AG04450 (cell line): ENCODE results near the gene COPS9. TPM values are rescaled to one million over a fixed set of nuclear protein-coding genes. Genes with fewer than 3 reads are reported as not detected.

ENCODE experiments used
- CTCF ChIA-PET: fragments of 300-600, 350-600 bp; formaldehyde crosslinking; extraction: SDS; loops from one replicate; lab custom pipeline; 2022; ENCODE audit warnings: antibody characterized with exemption, inconsistent platforms; lab: Charles Lee
- POLR2A ChIA-PET: fragments of 350-600 bp; formaldehyde crosslinking; extraction: SDS; loops from one replicate; lab custom pipeline; 2021; ENCODE audit warnings: antibody characterized with exemption, inconsistent platforms; lab: Yijun Ruan, JAX
- DNase-seq: peaks from one replicate; pipeline ENCODE4 v3.0.0-alpha.2; 2011; ENCODE audit warnings: low read depth, low spot score
- H3K27ac ChIP-seq: one replicate; pipeline ENCODE4 v1.5.1; 2012; ENCODE audit warnings: low read depth, low read length, control low read depth
- H3K27me3 ChIP-seq: one replicate; pipeline ENCODE4 v1.6.0; 2012; ENCODE audit warnings: low read length; ENCODE audit not compliant: control insufficient read depth, insufficient read depth
- H3K4me3 ChIP-seq: 2 replicates; pipeline ENCODE4 v1.5.1; 2011; ENCODE audit warnings: mild to moderate bottlenecking, low read depth, low read length, control low read depth
- H3K9me3 ChIP-seq: 2 replicates; pipeline ENCODE4 v1.5.1; 2012; ENCODE audit warnings: low read length; ENCODE audit not compliant: control insufficient read depth, insufficient read depth
- polyA plus RNA-seq: library from polyadenylated mRNA; depleted of rRNA; stranded (reverse); fragments of >200 nt; gene quantifications from 2 replicates; pipeline ENCODE4 v1.2.3, GENCODE V29; 2011
- TF ChIP-seq, protein P1 (sequence below): IDR thresholded peaks from 2 replicates; pipeline ENCODE4 v1.5.1; 2011; ENCODE audit warnings: low read depth, low read length, control low read depth, inconsistent platforms

COPS9 gene
- polyA plus RNA-seq, 1 experiment: 360 TPM

DNA sequence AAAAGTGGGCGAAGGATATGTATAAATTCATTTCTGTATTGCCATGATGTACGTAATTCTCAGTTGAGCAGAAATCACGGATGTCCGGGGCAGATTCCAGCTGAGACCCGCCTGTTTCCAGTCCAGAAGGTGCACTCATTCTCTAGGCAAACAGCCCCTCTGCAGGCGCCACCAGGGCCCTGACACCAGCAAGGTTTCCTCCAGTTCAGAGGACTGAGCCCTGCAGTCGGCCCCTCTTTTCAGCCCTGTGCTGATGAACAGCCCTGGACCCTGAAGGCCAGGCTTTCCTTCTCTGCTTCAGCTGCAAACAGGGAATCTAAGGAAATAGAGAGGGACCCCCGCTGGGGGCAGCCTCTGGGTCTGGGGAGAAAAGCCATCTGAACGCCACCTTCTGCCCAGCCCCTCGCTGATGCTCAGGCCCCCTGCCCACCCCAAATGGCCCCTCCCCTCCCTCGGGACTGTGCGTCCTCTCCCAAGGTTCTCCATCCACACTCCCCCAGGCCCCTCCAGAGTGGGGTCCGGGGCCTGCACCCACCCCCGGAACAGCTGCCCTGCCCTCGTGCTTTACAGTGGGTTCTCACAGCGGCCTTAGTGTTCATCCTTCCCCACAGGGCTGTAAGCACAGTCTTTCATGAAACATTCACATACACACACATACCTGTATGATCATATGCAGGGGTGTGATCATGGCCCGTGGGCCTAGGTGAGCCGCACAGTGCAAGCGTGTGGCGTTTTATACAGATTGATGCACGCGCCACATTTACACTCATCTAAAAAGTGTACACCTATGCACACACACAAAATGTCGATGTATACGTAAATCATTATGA is 12.1 kb downstream of the COPS9 start:
- DNase-seq: no peak
- TF ChIP-seq, protein P1, sequence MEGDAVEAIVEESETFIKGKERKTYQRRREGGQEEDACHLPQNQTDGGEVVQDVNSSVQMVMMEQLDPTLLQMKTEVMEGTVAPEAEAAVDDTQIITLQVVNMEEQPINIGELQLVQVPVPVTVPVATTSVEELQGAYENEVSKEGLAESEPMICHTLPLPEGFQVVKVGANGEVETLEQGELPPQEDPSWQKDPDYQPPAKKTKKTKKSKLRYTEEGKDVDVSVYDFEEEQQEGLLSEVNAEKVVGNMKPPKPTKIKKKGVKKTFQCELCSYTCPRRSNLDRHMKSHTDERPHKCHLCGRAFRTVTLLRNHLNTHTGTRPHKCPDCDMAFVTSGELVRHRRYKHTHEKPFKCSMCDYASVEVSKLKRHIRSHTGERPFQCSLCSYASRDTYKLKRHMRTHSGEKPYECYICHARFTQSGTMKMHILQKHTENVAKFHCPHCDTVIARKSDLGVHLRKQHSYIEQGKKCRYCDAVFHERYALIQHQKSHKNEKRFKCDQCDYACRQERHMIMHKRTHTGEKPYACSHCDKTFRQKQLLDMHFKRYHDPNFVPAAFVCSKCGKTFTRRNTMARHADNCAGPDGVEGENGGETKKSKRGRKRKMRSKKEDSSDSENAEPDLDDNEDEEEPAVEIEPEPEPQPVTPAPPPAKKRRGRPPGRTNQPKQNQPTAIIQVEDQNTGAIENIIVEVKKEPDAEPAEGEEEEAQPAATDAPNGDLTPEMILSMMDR: no peak
- CTCF ChIA-PET: no interaction called here
- POLR2A ChIA-PET: no interaction called here
- Histone ChIP-seq H3K27ac (no peak overlapping the region), H3K4me3 (no peak overlapping the region), H3K9me3 (no peaks in the 10 kb centered on the region), H3K27me3 (no peaks in the 10 kb centered on the region)

DNA sequence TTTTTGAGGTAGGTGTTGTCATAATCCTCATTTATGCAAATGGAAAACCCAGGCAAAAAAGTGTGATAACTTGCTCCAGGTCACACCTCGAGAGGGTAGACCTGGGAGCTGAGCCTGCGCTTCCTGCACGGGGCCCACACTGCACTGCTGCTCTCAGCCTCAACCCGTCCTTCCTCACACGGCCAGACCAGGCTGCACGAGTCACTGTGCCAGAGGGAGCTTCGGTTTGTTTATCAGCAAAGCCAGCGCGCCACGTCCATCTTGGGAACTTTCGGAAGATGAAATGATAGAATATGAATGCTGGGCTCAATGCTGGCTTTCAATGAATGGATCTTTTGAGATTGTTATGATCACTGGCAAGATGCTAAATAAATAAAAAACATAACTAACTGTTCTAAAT is 14.4 kb downstream of the COPS9 start:
- TF ChIP-seq, protein P1: no peak
- no peak for DNase-seq
- Histone ChIP-seq H3K27ac (no peak overlapping the region), H3K9me3 (no peaks in the 10 kb centered on the region), H3K27me3 (no peaks in the 10 kb centered on the region), H3K4me3 (no peak overlapping the region)
- ChIA-PET POLR2A (no interaction called here), CTCF (no interaction called here)

DNA sequence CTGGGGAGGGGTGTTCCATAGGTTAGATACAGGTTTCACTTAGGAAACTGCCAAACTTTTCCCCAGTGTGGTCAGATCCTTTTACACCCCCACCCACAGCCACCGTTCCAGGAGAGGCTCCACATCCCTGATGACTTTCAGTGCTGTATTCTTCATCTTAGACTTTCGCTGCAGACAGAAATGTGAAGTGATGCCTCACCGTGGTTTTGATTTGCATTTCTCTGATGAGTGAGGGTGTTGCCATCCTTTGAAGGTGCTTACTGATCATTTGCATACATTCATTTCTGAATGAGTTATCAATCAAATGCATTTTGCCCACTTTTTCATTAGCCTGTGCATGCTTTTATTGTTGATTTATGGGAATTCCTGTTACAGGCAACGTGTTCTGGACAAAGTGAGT is 14.9 kb downstream of the COPS9 start:
- CTCF ChIA-PET: no interaction called here
- DNase-seq: no peak
- Histone ChIP-seq H3K9me3 (no peaks in the 10 kb centered on the region), H3K27me3 (no peaks in the 10 kb centered on the region), H3K4me3 (no peak overlapping the region), H3K27ac (no peak overlapping the region)
- TF ChIP-seq, protein P1: no peak
- POLR2A ChIA-PET: no interaction called here

DNA sequence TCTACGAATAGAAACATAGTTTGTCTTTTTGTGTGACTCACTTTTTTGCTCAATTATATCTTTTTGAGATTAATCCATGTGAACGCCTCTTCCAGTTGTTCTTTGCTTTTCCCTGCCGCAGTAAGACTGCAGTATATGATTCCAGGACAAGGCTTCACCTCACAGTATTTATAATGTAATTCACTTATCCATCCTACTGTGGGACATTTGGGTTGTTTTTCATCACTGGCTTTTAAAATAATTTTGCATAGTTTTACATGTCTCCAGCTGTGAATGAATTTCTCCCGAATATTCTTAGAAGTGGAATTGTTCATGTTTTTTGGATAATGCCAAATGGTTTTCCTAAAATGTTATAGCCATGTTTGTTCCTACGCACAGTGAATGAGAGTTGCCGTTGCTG is 21.9 kb downstream of the COPS9 start:
- no peaks in the 10 kb centered on the region for H3K9me3 ChIP-seq
- CTCF ChIA-PET: interaction anchor here (2.2 kb wide), 1 partner anchor 53 kb away, joined by 9 read pairs; no protein-coding TSS in a partner anchor
- peaks cover 20% of the 10 kb centered on the region for H3K27me3 ChIP-seq
- no peak overlapping the region for H3K4me3 ChIP-seq
- no peak for DNase-seq
- no peak overlapping the region for H3K27ac ChIP-seq
- POLR2A ChIA-PET: no interaction called here
- TF ChIP-seq, protein P1: no peak

DNA sequence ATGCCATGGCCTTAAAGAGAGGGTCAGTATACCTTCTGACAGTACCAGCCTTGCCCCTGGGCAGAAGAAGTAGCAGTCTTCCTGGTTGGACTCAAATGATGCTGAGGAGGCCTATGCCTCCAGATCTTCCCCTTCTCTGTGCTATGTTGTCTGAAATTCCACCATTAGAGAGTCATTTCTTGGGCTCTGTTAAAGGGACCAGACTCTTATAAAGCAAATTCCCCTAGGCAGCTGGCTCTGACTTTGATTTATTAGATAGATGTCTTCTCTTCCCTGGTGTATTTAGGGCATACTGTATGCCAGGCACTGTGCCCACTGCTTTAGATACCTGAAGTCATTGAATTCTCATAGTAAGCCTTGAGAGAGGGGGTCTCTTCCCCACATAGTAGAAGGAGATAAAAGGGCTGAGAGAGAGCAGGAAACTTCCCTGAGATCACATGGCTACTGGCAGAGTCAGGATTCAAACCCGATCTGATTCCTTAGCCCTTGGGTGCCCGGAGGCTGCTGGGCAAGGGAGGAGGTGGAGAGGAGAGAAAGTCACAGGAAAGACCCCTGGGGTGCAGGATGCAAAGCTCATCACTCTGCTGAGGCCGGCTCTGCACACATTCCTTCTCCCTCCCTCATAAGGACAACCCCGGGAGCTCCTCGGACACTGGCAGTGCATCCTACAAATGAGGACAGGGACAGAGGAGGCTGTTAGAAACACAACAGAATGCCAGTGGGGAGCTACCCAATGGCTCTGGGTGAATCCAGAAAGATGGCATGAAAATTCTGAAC is 23.0 kb downstream of the COPS9 start:
- Histone ChIP-seq H3K4me3 (no peak overlapping the region), H3K9me3 (no peaks in the 10 kb centered on the region), H3K27ac (no peak overlapping the region), H3K27me3 (peaks cover 20% of the 10 kb centered on the region)
- ChIA-PET CTCF (interaction anchor here (0.5 to 1.7 kb wide), 2 partner anchors 31 to 54 kb away, joined by 3 to 5 read pairs; no protein-coding TSS in a partner anchor), POLR2A (no interaction called here)
- TF ChIP-seq, protein P1: no peak
- DNase-seq: no peak
